GM12891 (cell line): ENCODE results near the gene RNF213.

Experiments
- DNase-seq: peaks from one replicate; pipeline ENCODE4 v3.0.0; 2011; ENCODE audit warnings: low spot score; ENCODE audit not compliant: insufficient read length
- FAIRE-seq: peaks from 2 replicates; lab custom pipeline; 2011; peaks lifted over from hg19 to GRCh38; lab: Jason Lieb, UNC
- PAX5 ChIP-seq: IDR thresholded peaks from 2 replicates; pipeline ENCODE4 v1.6.1; 2011; ENCODE audit warnings: low read length, moderate library complexity, mild to moderate bottlenecking; ENCODE audit not compliant: insufficient read depth, severe bottlenecking
- POLR2A ChIP-seq: IDR thresholded peaks from 2 replicates; pipeline ENCODE4 v1.6.1; 2011; ENCODE audit warnings: low read depth, low read length, control low read depth
- POLR2AphosphoS5 ChIP-seq: IDR thresholded peaks from 2 replicates; pipeline ENCODE4 v1.6.1; 2011; ENCODE audit warnings: low read depth, low read length, control low read depth
- POU2F2 ChIP-seq: IDR thresholded peaks from 2 replicates; pipeline ENCODE4 v1.6.1; 2011; ENCODE audit warnings: low read depth, mild to moderate bottlenecking, control low read depth, low read length, moderate library complexity
- SPI1 ChIP-seq: IDR thresholded peaks from 2 replicates; pipeline ENCODE4 v1.6.1; 2011; ENCODE audit warnings: low read depth, low read length, control low read depth
- TAF1 ChIP-seq: IDR thresholded peaks from 2 replicates; pipeline ENCODE4 v1.6.1; 2011; ENCODE audit warnings: low read depth, low read length, control low read depth

RNF213 gene

DNA sequence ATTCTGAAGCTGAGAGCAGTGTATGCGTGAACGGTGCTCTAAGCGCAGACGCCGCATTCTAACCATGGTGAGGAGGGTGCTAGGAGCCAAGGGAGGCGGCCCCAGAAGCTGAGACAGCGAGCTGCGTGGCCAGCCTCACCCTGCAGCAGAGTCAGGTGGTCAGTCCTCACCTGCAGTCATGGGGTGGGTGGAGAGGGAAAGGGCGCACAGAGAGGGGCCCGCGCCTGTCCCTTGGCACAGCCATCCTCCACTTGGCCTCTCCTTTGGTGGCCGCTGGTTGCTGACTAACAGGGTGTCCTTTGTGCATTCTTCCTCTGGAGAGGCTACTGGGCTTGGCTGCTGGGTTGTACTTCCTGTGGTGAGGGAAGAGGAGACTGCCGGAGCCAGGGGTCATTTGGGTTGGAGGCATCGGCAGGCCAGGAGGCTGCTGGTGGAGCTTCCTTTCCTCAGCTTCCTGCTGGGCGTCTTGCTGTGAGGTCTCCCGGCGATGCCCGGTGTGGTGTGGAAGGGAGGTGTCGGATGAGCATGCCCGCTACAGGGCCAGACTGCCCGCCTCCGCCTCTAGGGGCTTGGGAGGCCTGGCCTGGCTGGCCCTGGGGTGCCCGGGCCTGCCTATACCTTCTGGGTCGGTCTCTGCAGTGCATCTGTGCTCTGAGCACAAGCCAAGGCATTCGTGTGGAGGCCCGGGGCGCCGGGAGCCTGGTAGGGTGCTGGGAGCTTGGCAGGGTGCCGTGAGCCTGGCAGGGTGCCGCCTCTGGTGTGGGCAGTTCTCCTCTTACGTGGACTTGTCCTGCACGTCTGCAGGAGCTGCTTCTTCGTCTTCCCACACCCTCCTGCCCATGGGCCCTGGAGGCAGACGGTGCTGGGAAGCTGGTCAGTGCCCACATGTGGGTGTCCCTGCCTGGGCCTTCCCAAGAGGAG lies 17.4 kb downstream of the RNF213 start:
- TF ChIP-seq POLR2AphosphoS5 (no peak), POU2F2 (no peak), POLR2A (no peak), SPI1 (no peak), PAX5 (no peak), TAF1 (no peak)
- DNase-seq, result no peak

GRCh38 chr17:80279895-80280294 lies 19.2 kb downstream of the RNF213 start:
- DNase-seq (no peak), FAIRE-seq (no peak)
- TF ChIP-seq POLR2A (no peak), PAX5 (no peak), TAF1 (no peak), SPI1 (no peak), POU2F2 (no peak), POLR2AphosphoS5 (no peak)

More for the DNA sequence above, 17.4 kb downstream of the RNF213 start:
- FAIRE-seq, result no peak

GRCh38 chr17:80281516-80281915 lies 20.9 kb downstream of the RNF213 start:
- no peak for TF ChIP-seq PAX5
- no peak for TF ChIP-seq POLR2A
- no peak for TF ChIP-seq POU2F2
- no peak for TF ChIP-seq POLR2AphosphoS5
- no peak for TF ChIP-seq SPI1
- TF ChIP-seq TAF1, result no peak
- DNase-seq (no peak), FAIRE-seq (no peak)

- no peak for FAIRE-seq
- DNase-seq, result no peak
- TF ChIP-seq POLR2AphosphoS5 (no peak), POLR2A (peak; percentile 18; the same call in 1 of the 2 replicates)
Observed at GRCh38 chr17:80283116-80283852, 22.6 kb downstream of the RNF213 start.

- no peak for TF ChIP-seq POLR2AphosphoS5
- TF ChIP-seq POLR2A, result no peak
- no peak for TF ChIP-seq PAX5
- no peak for TF ChIP-seq SPI1
- no peak for TF ChIP-seq TAF1
- TF ChIP-seq POU2F2, result no peak
- DNase-seq (no peak), FAIRE-seq (no peak)
Observed at GRCh38 chr17:80284631-80285030, 24.0 kb downstream of the RNF213 start.

DNA sequence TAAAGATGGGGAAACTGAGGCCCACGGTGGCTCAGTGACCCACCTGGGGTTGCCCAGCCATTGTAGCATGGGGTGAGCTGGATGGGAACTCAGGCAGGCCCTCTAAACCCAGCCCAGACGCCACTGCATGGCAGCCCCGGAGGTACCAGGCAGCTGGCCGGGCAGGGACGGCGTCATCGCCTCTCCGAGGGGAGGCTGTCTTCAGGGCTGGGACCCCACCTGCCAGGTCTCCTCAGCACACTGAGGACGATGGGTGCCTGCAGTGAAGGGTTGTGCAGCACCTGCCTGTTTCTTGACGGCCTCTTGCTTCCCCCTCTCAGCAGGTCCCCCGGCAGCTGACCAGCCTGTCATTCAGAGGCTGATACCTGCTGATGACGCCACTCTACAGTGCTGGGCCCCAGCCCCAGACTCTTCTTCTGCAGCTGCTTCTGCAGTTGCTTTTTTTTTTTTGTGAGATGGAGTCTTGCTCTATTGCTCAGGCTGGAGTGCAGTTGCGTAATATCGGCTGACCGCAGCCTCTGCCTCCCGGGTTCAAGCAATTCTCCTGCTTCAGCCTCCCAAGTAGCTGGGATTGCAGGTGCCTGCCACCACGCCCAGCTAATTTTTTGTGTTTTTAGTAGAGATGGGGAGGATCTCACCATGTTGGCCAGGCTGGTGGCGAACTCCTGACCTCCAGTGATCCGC lies 24.7 kb downstream of the RNF213 start:
- FAIRE-seq (no peak), DNase-seq (no peak)
- TF ChIP-seq SPI1 (no peak), POU2F2 (no peak), TAF1 (no peak), POLR2AphosphoS5 (no peak), PAX5 (no peak), POLR2A (no peak)

DNA sequence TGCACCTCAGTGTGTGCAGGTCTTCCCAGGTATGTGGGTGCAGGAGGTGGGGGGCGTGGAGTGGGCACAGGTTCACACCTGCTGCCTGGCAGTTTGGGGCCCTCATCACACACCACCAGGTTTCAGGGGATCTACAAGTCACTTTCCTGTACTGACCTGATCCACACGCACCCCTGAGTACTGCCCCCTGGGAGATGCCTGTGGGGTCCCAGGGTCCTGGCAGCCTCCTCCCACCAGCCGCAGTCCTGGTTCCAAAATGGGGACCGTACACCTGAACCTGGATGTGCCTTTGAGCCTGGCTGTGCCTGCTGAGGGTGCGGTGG lies 25.9 kb downstream of the RNF213 start:
- no peak for DNase-seq
- no peak for TF ChIP-seq PAX5
- no peak for TF ChIP-seq POLR2AphosphoS5
- no peak for TF ChIP-seq POLR2A
- FAIRE-seq, result no peak

DNA sequence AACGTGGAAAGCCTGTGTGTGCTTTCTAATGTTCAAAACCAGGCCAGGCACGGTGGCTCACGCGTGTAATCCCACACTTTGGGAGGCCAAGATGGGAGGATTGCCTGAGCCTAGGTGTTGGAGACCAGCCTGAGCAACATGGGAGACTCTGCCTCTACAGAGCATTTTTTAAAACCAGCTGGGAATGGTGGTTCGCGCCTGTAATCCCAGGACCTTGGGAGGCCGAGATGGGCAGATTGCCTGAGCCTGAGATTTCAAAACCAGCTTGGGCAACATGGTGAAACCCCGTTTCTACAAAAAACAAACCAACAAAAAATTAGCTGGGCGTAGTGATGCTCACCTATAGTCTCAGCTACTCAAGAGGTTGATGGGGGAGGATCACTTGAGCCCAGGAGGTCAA lies 26.4 kb downstream of the RNF213 start:
- TF ChIP-seq POLR2AphosphoS5 (no peak), PAX5 (no peak), SPI1 (no peak), POLR2A (no peak), TAF1 (no peak), POU2F2 (no peak)
- FAIRE-seq, result no peak
- no peak for DNase-seq

DNA sequence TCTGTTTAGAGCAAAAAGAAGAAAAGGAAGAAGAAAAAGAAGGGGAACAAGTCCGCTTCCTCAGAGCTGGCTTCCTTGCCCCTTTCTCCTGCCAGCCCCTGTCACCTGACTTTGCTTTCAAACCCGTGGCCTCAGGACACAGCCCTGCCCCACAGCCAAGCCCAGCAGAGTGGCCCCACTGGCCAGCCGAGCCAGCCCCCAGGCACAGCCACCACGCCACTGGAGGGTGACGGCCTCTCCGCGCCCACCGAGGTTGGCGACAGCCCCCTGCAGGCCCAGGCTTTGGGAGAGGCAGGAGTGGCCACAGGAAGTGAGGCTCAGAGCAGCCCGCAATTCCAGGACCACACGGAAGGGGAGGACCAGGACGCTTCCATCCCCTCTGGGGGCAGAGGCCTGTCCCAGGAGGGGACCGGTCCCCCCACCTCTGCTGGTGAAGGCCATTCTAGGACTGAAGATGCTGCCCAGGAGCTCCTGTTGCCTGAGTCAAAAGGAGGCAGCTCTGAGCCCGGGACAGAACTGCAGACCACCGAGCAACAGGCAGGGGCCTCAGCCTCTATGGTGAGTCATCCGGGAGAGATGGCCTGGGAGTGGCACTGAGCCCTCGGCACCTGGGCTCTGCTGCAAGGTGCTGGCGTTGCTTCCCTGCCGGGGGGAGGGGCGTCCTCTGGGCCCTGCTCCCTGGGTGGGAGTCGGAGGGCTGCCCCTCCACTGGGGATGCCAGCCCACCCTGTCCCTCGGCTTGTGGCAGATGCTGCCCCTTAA lies 27.3 kb downstream of the RNF213 start:
- no peak for DNase-seq
- TF ChIP-seq POU2F2 (no peak), SPI1 (no peak), TAF1 (no peak), POLR2A (no peak), POLR2AphosphoS5 (no peak), PAX5 (no peak)
- FAIRE-seq, result no peak
